ENCODE data around the gene USP49.

USP49 gene

GRCh38 chr6:41871691-41872090 is 23.5 kb downstream of the USP49 start (continued):
- TF ChIP-seq ZBTB6 (tag by site-specific recombination; IDR thresholded peaks at IDR 0.05) (no peak), ZNF561 (tag by site-specific recombination; IDR thresholded peaks at IDR 0.05; ENCODE audit: borderline replicate concordance) (no peak), ZNF48 (tag by site-specific recombination; IDR thresholded peaks at IDR 0.05) (no peak), RBAK (tag by site-specific recombination; IDR thresholded peaks at IDR 0.05) (no peak), BCL11A (tag by site-specific recombination; IDR thresholded peaks at IDR 0.05; ENCODE audit: low read depth) (no peak), GLIS1 (tag by site-specific recombination; IDR thresholded peaks at IDR 0.05) (no peak)

GRCh38 chr6:41859356-41859755 is 35.8 kb downstream of the USP49 start:
- H3K4me3 ChIP-seq (ENCODE audit: low read depth, low read length): no peak overlapping the region
- H3K27ac ChIP-seq (ENCODE audit: extremely low read depth, low read depth, low read length): no peak overlapping the region
- no peaks in the 10 kb centered on the region for H3K36me3 ChIP-seq (ENCODE audit: control insufficient read depth in 2 of 2, insufficient read depth in 1 of 2, low read length in 2 of 2)
- ChIA-PET POLR2A (no interaction called here), CTCF (interaction anchor here (0.6 to 1.2 kb wide), 4 partner anchors 11 to 62 kb away, joined by 3 to 4 read pairs (median 4); partner anchors contain the start of genes BYSL and MED20)
- TF ChIP-seq RBAK (tag by site-specific recombination; IDR thresholded peaks at IDR 0.05) (no peak), GLI2 (tag by site-specific recombination; IDR thresholded peaks at IDR 0.05; ENCODE audit: borderline replicate concordance, low read depth) (no peak), ZNF214 (tag by site-specific recombination; IDR thresholded peaks at IDR 0.05; ENCODE audit: borderline replicate concordance) (no peak), ZNF169 (tag by site-specific recombination; IDR thresholded peaks at IDR 0.05) (no peak), ZNF837 (tag by site-specific recombination; IDR thresholded peaks at IDR 0.05) (no peak), ZBTB10 (tag by site-specific recombination; IDR thresholded peaks at IDR 0.05) (no peak), ZEB2 (tag by site-specific recombination; IDR thresholded peaks at IDR 0.05) (no peak)
- H3K4me1 ChIP-seq (ENCODE audit: control insufficient read depth, insufficient read depth, low read length): no peaks in the 10 kb centered on the region
- no peaks in the 10 kb centered on the region for H3K9me3 ChIP-seq (ENCODE audit: control insufficient read depth, insufficient read depth, low read depth, low read length)

GRCh38 chr6:41858703-41859102 is 36.5 kb downstream of the USP49 start:
- no peak overlapping the region for H3K4me3 ChIP-seq (ENCODE audit: low read depth, low read length)
- no peaks in the 10 kb centered on the region for H3K9me3 ChIP-seq (ENCODE audit: control insufficient read depth, insufficient read depth, low read depth, low read length)
- no peaks in the 10 kb centered on the region for H3K4me1 ChIP-seq (ENCODE audit: control insufficient read depth, insufficient read depth, low read length)
- H3K36me3 ChIP-seq (ENCODE audit: control insufficient read depth in 2 of 2, insufficient read depth in 1 of 2, low read length in 2 of 2): no peaks in the 10 kb centered on the region
- H3K27ac ChIP-seq (ENCODE audit: extremely low read depth, low read depth, low read length): no peak overlapping the region
- TF ChIP-seq SCRT2 (tag by site-specific recombination; IDR thresholded peaks at IDR 0.05) (no peak), ZNF211 (tag by site-specific recombination; IDR thresholded peaks at IDR 0.05; ENCODE audit: low read depth) (no peak), ZNF311 (tag by site-specific recombination; IDR thresholded peaks at IDR 0.05; ENCODE audit: borderline replicate concordance) (no peak), ZNF398 (tag by site-specific recombination; IDR thresholded peaks at IDR 0.05) (no peak), KLF16 (tag by site-specific recombination; IDR thresholded peaks at IDR 0.05) (no peak), GLIS2 (tag by site-specific recombination; IDR thresholded peaks at IDR 0.05) (no peak), ZNF335 (tag by site-specific recombination; conservative IDR thresholded peaks at IDR 0.05) (no peak), ZBTB1 (tag by site-specific recombination; IDR thresholded peaks at IDR 0.05) (no peak), SP2 (tag by site-specific recombination; IDR thresholded peaks at IDR 0.05) (no peak)
- ChIA-PET CTCF (interaction anchor here (0.6 to 1.3 kb wide), 5 partner anchors 10 to 185 kb away, joined by 3 to 6 read pairs (median 3); no protein-coding TSS in a partner anchor), POLR2A (no interaction called here)

Measured in HEK293 (cell line).